ENCODE results near the gene LRP1. TPM values are rescaled to one million over a fixed set of nuclear protein-coding genes. Genes with fewer than 3 reads are reported as not detected.

The LRP1 gene
- total and polyA plus RNA-seq, 2 of the 13 experiments (the other 11 are each of a cell fraction or from before 2014, with no cell fraction given), result 14.7 to 30.8 TPM

DNA sequence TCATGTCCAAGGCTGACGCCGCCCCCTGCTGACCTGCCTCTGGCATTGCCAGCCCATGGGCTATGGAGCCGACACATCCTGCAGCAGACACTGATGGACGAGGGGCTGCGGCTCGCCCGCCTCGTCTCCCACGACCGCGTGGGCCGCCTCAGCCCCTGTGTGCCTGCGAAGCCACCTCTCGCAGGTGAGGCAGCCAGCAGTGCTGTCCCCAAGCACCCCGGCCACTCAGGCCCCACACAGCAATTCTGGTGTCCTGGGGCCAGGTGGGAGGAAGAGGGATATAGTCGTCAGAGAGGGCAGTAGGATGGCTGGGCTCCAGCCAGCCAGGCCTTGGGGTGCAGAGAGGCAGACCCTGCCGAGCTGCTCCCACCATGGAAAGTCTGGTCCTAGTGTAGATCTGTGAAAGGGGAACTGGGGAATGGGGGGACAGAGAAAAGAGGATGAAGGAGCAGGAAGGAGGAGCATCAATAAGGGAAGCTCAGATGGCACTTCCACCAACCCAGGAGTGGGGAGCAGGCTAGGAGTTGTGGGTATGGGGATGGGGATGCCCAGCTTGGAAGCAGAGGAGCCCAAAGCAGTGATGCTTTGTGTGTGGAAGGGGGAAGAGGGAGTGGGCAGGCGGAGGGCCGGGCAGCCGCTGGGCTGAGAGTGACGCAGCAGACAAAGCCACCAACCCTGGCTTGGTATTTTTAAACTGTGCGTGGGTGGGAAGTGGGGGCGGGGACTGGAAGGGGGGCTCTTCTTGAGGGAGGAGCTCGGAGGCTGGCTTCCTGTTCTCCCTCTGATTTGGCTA is 34.7 kb upstream of the LRP1 start:
- no peak overlapping the region for H3K4me3 ChIP-seq (replicated peaks in 1 of 3; ENCODE audit: insufficient read depth in 1 of 3, low read depth in 2 of 3, low read length in 3 of 3)
- no peak overlapping the region for H3K27ac ChIP-seq (ENCODE audit: extremely low read length, insufficient read depth, low read length)
- WGBS (ENCODE audit: low lambda C conversion rate), result 95% methylated on average over 21 of the region's 24 CpGs
- POLR2A ChIA-PET, result interaction anchor here (2.0 to 13.5 kb wide), 4 partner anchors 8 to 24 kb away, joined by 7 to 309 read pairs (median 14); partner anchors contain the start of genes NEMP1 and STAT6
- no peak overlapping the region for H3K4me2 ChIP-seq (ENCODE audit: low read depth, low read length)
- CTCF ChIA-PET (ENCODE audit: low intra/inter-chr PET ratio, low total read pairs), result interaction anchor here (1.2 to 1.4 kb wide), 2 partner anchors 19 to 24 kb away, joined by 5 to 11 read pairs; no protein-coding TSS in a partner anchor
- ATAC-seq (peak; percentile 19; the same call in 2 of the 3 replicates), FAIRE-seq (no peak), DNase-seq (ENCODE audit: low spot score) (no peak)
- H4K20me1 ChIP-seq (ENCODE audit: insufficient read depth, low read length), result 0 out of 2 replicates have a peak, but pooled peaks cover 6% of the 10 kb centered on the region
- BruUV-seq (replicated peaks), result no TSS peak
- peaks cover 15% of the 10 kb centered on the region for H3K79me2 ChIP-seq (ENCODE audit: insufficient read depth, low read length)
- intact Hi-C loops (cut with micrococcal nuclease; ENCODE audit: unreplicated experiment), result loop anchor here (1.0 to 2.0 kb wide), 2 partner anchors 15 to 24 kb away; partner anchors contain the start of gene NEMP1
- peaks cover 33% of the 10 kb centered on the region for H3K4me1 ChIP-seq (ENCODE audit: insufficient read depth, low read length)
- H2AFZ ChIP-seq (ENCODE audit: low read length), result no peak overlapping the region
- peaks cover 13 to 37% of the 10 kb centered on the region in 2 experiments; a peak in 4 of 5 replicates for H3K36me3 ChIP-seq (replicated peaks in 1 of 2; ENCODE audit: control insufficient read depth in 1 of 2, insufficient read depth in 2 of 2, low read length in 2 of 2)
- no peaks in the 10 kb centered on the region; a peak in 1 of 5 replicates for H3K27me3 ChIP-seq (ENCODE audit: control insufficient read depth in 1 of 2, insufficient read depth in 2 of 2, low read length in 2 of 2)
- no peaks in the 10 kb centered on the region for H3K9me3 ChIP-seq (ENCODE audit: low read length)
- in situ Hi-C loops (cut with HindIII; ENCODE audit: extremely low pct_ligation_motif_present, low pct_unique_long_range_greater_than_20kb), result no loop called here
- no peak overlapping the region for H3K9ac ChIP-seq (ENCODE audit: insufficient read depth, low read depth, low read length)
- TF ChIP-seq AGO2 (optimal IDR thresholded peaks at IDR 0.05; ENCODE audit: low read depth, low read length) (peak; percentile 94), PITX1 (CRISPR knock-in tag; IDR thresholded peaks at IDR 0.05) (no peak), SMC3 (IDR thresholded peaks at IDR 0.05; ENCODE audit: low read length) (peak; percentile 16; the same call in 1 of the 2 replicates), RAD21 (CRISPR knock-in tag; IDR thresholded peaks at IDR 0.05) (peak; percentile 90), PATZ1 (CRISPR knock-in tag; IDR thresholded peaks at IDR 0.05) (0 out of 2 replicates have a peak, but pooled peaks have one; percentile 28), ARID4A (CRISPR knock-in tag; IDR thresholded peaks at IDR 0.05; ENCODE audit: borderline replicate concordance) (0 out of 2 replicates have a peak, but pooled peaks have one; percentile 12), MXD1 (CRISPR knock-in tag; IDR thresholded peaks at IDR 0.05) (peak; percentile 45; the same call in 1 of the 2 replicates), FOSL2 (CRISPR knock-in tag; IDR thresholded peaks at IDR 0.05) (0 out of 2 replicates have a peak, but pooled peaks have one; percentile 20), ZNF138 (CRISPR knock-in tag; IDR thresholded peaks at IDR 0.05; ENCODE audit: low read depth) (no peak), CTCF (CRISPR knock-in tag; IDR thresholded peaks at IDR 0.05) (peak; percentile 86), KDM5B (CRISPR knock-in tag; IDR thresholded peaks at IDR 0.05; ENCODE audit: borderline replicate concordance) (peak; percentile 26; the same call in 1 of the 2 replicates), GABPB1 (CRISPR knock-in tag; IDR thresholded peaks at IDR 0.05) (peak; percentile 27; the same call in 1 of the 2 replicates), MEIS1 (CRISPR knock-in tag; IDR thresholded peaks at IDR 0.05; ENCODE audit: borderline replicate concordance) (0 out of 2 replicates have a peak, but pooled peaks have one; percentile 28)

All from HepG2 (cell line).